HepG2 (cell line): Measurements from ENCODE around the gene UBE2S. TPM values are rescaled to one million over a fixed set of nuclear protein-coding genes. Genes with fewer than 3 reads are reported as not detected.

Source experiments
- BRD4 ChIP-seq: sonication (generic); formaldehyde crosslinking; IDR thresholded peaks from 2 replicates; pipeline ENCODE4 v1.4.0; 2020; ENCODE audit warnings: missing genetic modification reagents
- CREM ChIP-seq, 2 experiments: sonication (generic) in 1 of 2; formaldehyde crosslinking in 1 of 2; IDR thresholded peaks; 2 replicates each; pipeline versions ENCODE4 v1.4.0 to v1.6.1; 2016 to 2020; ENCODE audit warnings: antibody characterized with exemption in 1 of 2, mild to moderate bottlenecking in 1 of 2, missing genetic modification reagents in 1 of 2
- HNRNPK ChIP-seq: fragments of 200-400 bp; formaldehyde crosslinking; IDR thresholded peaks from 2 replicates; pipeline ENCODE4 v1.6.1; 2018; ENCODE audit warnings: low read length, low read depth, moderate library complexity, mild to moderate bottlenecking; ENCODE audit not compliant: poor library complexity, severe bottlenecking
- KDM2A ChIP-seq: sonication (generic); formaldehyde crosslinking; IDR thresholded peaks from 2 replicates; pipeline ENCODE4 v1.4.0; 2020; ENCODE audit warnings: low read depth, missing genetic modification reagents, borderline replicate concordance
- RAD21 ChIP-seq: fragments of 450-650 bp; formaldehyde crosslinking; IDR thresholded peaks from 2 replicates; pipeline ENCODE4 v1.5.0; 2020; ENCODE audit warnings: mild to moderate bottlenecking
- RBM39 ChIP-seq: fragments of 200-400 bp; formaldehyde crosslinking; IDR thresholded peaks from one replicate; pipeline ENCODE4 v1.6.1; 2018; ENCODE audit warnings: antibody characterized with exemption, mild to moderate bottlenecking, low read depth, low read length; ENCODE audit not compliant: poor library complexity, severe bottlenecking
- REPIN1 ChIP-seq: sonication (generic); formaldehyde crosslinking; IDR thresholded peaks from 2 replicates; pipeline ENCODE4 v1.8.0; 2022; ENCODE audit warnings: missing genetic modification reagents, low read depth, mild to moderate bottlenecking, borderline replicate concordance
- REXO4 ChIP-seq: sonication (generic); formaldehyde crosslinking; IDR thresholded peaks from 2 replicates; pipeline ENCODE4 v1.8.0; 2022; ENCODE audit warnings: missing genetic modification reagents, mild to moderate bottlenecking, borderline replicate concordance
- SAP130 ChIP-seq: IDR thresholded peaks from 2 replicates; pipeline ENCODE4 v1.6.1; 2016; ENCODE audit warnings: low read depth
- TBP ChIP-seq: sonication (generic); formaldehyde crosslinking; IDR thresholded peaks from 2 replicates; pipeline ENCODE4 v1.5.0; 2020; ENCODE audit warnings: missing genetic modification reagents
- ZKSCAN8 ChIP-seq: IDR thresholded peaks from 2 replicates; pipeline ENCODE4 v1.6.1; 2016; ENCODE audit warnings: borderline replicate concordance, missing genetic modification reagents, missing compliant biosample characterization
- ZNF263 ChIP-seq: sonication (generic); formaldehyde crosslinking; IDR thresholded peaks from 2 replicates; pipeline ENCODE4 v1.4.0; 2020; ENCODE audit warnings: missing genetic modification reagents
- ZNF616 ChIP-seq: sonication (generic); formaldehyde crosslinking; IDR thresholded peaks from 2 replicates; pipeline ENCODE4 v1.5.0; 2020; ENCODE audit warnings: low read depth, mild to moderate bottlenecking, missing genetic modification reagents
- ZNF839 ChIP-seq: sonication (generic); formaldehyde crosslinking; IDR thresholded peaks from 2 replicates; pipeline ENCODE4 v1.4.0; 2020; ENCODE audit warnings: missing genetic modification reagents, mild to moderate bottlenecking, borderline replicate concordance
- polyA plus RNA-seq, 8 experiments: library from polyadenylated mRNA; depleted of rRNA in 3 of 8; stranded (reverse) in 7 of 8; unstranded in 1 of 8; fragments of >200 nt; fragmentation: Illumina TruSeq in 4 of 8; extraction: Trizol in 4 of 8; gene quantifications; 2 replicates each; pipeline versions ENCODE4 v1.2.1 to v1.2.3, GENCODE V29; 2011 to 2016; ENCODE audit warnings: low read depth in 4 of 8, missing spikeins in 1 of 8, mixed read lengths in 1 of 8; ENCODE audit not compliant: insufficient read depth in 1 of 8
- total RNA-seq, 5 experiments: library from RNA; depleted of rRNA; stranded (reverse); fragments of >200 nt; fragmentation: Illumina TruSeq; extraction: Trizol; gene quantifications; 2 replicates each; pipeline ENCODE4 v1.2.3, GENCODE V29; 2016; ENCODE audit warnings: low read depth in 1 of 5
- TF ChIP-seq, protein P1 (sequence below): sonication (generic); formaldehyde crosslinking; IDR thresholded peaks from 2 replicates; pipeline ENCODE4 v1.4.0; 2020; ENCODE audit warnings: missing genetic modification reagents, mild to moderate bottlenecking, borderline replicate concordance
- TF ChIP-seq, protein P2 (sequence below): sonication (generic); formaldehyde crosslinking; IDR thresholded peaks from 2 replicates; pipeline ENCODE4 v1.8.0; 2022; ENCODE audit warnings: mild to moderate bottlenecking, missing genetic modification reagents, borderline replicate concordance
- TF ChIP-seq, protein P3 (sequence below): sonication (generic); formaldehyde crosslinking; IDR thresholded peaks from 2 replicates; pipeline ENCODE4 v1.4.0; 2020; ENCODE audit warnings: mild to moderate bottlenecking, missing genetic modification reagents
- TF ChIP-seq, protein P4 (sequence below): IDR thresholded peaks from 2 replicates; pipeline ENCODE4 v1.6.1; 2016; ENCODE audit warnings: low read depth
- TF ChIP-seq, protein P5 (sequence below): sonication (generic); formaldehyde crosslinking; IDR thresholded peaks from 2 replicates; pipeline ENCODE4 v1.9.0; 2021; ENCODE audit warnings: missing genetic modification reagents, borderline replicate concordance

UBE2S gene
- total and polyA plus RNA-seq, 2 of the 13 experiments (the other 11 are each of a cell fraction or from before 2014, with no cell fraction given): 32.2 to 39.3 TPM

DNA sequence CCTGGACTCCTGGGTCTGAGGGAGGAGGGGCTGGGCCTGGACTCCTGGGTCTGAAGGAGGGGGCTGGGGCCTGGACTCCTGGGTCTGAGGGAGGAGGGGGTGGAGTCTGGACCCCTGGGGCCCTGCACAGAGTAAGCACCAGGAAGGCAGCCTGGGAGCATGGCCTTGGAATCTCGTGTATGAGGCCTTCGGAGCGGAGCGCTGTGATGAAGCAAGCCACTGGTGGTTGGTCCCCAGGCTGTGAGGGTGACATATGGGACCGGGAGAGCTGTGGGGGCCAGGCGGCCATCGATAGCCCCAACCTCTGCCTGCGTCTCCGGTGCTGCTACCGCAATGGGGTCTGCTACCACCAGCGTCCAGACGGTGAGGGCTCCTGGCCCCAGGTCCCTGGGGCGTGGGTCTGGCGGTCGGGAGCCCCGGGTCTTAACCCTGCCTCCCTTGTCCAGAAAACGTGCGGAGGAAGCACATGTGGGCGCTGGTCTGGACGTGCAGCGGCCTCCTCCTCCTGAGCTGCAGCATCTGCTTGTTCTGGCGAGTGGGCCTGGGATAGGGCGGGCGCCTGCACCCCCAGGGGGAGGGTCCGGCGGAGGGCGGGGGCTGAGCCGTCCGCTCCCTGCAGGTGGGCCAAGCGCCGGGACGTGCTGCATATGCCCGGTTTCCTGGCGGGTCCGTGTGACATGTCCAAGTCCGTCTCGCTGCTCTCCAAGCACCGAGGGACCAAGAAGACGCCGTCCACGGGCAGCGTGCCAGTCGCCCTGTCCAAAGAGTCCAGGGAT is 30.0 kb downstream of the UBE2S start (continued):
- TF ChIP-seq, protein P1, sequence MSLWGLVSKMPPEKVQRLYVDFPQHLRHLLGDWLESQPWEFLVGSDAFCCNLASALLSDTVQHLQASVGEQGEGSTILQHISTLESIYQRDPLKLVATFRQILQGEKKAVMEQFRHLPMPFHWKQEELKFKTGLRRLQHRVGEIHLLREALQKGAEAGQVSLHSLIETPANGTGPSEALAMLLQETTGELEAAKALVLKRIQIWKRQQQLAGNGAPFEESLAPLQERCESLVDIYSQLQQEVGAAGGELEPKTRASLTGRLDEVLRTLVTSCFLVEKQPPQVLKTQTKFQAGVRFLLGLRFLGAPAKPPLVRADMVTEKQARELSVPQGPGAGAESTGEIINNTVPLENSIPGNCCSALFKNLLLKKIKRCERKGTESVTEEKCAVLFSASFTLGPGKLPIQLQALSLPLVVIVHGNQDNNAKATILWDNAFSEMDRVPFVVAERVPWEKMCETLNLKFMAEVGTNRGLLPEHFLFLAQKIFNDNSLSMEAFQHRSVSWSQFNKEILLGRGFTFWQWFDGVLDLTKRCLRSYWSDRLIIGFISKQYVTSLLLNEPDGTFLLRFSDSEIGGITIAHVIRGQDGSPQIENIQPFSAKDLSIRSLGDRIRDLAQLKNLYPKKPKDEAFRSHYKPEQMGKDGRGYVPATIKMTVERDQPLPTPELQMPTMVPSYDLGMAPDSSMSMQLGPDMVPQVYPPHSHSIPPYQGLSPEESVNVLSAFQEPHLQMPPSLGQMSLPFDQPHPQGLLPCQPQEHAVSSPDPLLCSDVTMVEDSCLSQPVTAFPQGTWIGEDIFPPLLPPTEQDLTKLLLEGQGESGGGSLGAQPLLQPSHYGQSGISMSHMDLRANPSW: no peak
- TF ChIP-seq, protein P2, sequence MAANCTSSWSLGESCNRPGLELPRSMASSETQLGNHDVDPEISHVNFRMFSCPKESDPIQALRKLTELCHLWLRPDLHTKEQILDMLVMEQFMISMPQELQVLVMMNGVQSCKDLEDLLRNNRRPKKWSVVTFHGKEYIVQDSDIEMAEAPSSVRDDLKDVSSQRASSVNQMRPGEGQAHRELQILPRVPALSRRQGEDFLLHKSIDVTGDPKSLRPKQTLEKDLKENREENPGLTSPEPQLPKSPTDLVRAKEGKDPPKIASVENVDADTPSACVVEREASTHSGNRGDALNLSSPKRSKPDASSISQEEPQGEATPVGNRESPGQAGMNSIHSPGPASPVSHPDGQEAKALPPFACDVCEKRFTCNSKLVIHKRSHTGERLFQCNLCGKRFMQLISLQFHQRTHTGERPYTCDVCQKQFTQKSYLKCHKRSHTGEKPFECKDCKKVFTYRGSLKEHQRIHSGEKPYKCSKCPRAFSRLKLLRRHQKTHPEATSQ (CRISPR knock-in tag): no peak
- TF ChIP-seq ZNF839: no peak
- TF ChIP-seq, protein P3, sequence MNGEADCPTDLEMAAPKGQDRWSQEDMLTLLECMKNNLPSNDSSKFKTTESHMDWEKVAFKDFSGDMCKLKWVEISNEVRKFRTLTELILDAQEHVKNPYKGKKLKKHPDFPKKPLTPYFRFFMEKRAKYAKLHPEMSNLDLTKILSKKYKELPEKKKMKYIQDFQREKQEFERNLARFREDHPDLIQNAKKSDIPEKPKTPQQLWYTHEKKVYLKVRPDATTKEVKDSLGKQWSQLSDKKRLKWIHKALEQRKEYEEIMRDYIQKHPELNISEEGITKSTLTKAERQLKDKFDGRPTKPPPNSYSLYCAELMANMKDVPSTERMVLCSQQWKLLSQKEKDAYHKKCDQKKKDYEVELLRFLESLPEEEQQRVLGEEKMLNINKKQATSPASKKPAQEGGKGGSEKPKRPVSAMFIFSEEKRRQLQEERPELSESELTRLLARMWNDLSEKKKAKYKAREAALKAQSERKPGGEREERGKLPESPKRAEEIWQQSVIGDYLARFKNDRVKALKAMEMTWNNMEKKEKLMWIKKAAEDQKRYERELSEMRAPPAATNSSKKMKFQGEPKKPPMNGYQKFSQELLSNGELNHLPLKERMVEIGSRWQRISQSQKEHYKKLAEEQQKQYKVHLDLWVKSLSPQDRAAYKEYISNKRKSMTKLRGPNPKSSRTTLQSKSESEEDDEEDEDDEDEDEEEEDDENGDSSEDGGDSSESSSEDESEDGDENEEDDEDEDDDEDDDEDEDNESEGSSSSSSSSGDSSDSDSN (CRISPR knock-in tag): peak; percentile 84
- TF ChIP-seq REXO4 (CRISPR knock-in tag): no peak
- peak; percentile 83 for TF ChIP-seq ZNF263
- TF ChIP-seq KDM2A (CRISPR knock-in tag): peak; percentile 56; the same call in 1 of the 2 replicates
- no peak for TF ChIP-seq RAD21
- no peak for TF ChIP-seq HNRNPK
- TF ChIP-seq CREM (IDR thresholded peaks at IDR 0.05): no peak
- no peak for TF ChIP-seq CREM (CRISPR knock-in tag; IDR thresholded peaks at IDR 0.05)
- TF ChIP-seq TBP (CRISPR knock-in tag): no peak
- TF ChIP-seq, protein P4, sequence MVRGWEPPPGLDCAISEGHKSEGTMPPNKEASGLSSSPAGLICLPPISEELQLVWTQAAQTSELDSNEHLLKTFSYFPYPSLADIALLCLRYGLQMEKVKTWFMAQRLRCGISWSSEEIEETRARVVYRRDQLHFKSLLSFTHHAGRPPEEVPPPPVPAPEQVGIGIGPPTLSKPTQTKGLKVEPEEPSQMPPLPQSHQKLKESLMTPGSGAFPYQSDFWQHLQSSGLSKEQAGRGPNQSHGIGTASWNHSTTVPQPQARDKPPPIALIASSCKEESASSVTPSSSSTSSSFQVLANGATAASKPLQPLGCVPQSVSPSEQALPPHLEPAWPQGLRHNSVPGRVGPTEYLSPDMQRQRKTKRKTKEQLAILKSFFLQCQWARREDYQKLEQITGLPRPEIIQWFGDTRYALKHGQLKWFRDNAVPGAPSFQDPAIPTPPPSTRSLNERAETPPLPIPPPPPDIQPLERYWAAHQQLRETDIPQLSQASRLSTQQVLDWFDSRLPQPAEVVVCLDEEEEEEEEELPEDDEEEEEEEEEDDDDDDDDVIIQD (CRISPR knock-in tag): no peak
- TF ChIP-seq, protein P5, sequence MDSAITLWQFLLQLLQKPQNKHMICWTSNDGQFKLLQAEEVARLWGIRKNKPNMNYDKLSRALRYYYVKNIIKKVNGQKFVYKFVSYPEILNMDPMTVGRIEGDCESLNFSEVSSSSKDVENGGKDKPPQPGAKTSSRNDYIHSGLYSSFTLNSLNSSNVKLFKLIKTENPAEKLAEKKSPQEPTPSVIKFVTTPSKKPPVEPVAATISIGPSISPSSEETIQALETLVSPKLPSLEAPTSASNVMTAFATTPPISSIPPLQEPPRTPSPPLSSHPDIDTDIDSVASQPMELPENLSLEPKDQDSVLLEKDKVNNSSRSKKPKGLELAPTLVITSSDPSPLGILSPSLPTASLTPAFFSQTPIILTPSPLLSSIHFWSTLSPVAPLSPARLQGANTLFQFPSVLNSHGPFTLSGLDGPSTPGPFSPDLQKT (CRISPR knock-in tag): no peak
- no peak for TF ChIP-seq RBM39
- TF ChIP-seq ZKSCAN8 (CRISPR knock-in tag): 0 out of 2 replicates have a peak, but pooled peaks have one; percentile 19
- TF ChIP-seq ZNF616 (CRISPR knock-in tag): no peak
- TF ChIP-seq REPIN1 (CRISPR knock-in tag): no peak
- TF ChIP-seq BRD4 (CRISPR knock-in tag): no peak
- TF ChIP-seq SAP130 (CRISPR knock-in tag): peak; percentile 50
